Stimulated activated naive CD4-positive, alpha-beta T cell (primary cell): Measurements from ENCODE around the gene ARSH.
"Not testable (repeated sequence)": the region's sequence is repeated elsewhere in the genome, so short reads cannot be mapped to it uniquely, and the experiment has no call there.

Source experiments
- DNase-seq, 6 experiments: peaks; one replicate each; lab custom pipeline; 2025; lab: John Stamatoyannopoulos, UW

The ARSH gene, protein sequence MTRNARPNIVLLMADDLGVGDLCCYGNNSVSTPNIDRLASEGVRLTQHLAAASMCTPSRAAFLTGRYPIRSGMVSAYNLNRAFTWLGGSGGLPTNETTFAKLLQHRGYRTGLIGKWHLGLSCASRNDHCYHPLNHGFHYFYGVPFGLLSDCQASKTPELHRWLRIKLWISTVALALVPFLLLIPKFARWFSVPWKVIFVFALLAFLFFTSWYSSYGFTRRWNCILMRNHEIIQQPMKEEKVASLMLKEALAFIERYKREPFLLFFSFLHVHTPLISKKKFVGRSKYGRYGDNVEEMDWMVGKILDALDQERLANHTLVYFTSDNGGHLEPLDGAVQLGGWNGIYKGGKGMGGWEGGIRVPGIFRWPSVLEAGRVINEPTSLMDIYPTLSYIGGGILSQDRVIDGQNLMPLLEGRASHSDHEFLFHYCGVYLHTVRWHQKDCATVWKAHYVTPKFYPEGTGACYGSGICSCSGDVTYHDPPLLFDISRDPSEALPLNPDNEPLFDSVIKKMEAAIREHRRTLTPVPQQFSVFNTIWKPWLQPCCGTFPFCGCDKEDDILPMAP

DNA sequence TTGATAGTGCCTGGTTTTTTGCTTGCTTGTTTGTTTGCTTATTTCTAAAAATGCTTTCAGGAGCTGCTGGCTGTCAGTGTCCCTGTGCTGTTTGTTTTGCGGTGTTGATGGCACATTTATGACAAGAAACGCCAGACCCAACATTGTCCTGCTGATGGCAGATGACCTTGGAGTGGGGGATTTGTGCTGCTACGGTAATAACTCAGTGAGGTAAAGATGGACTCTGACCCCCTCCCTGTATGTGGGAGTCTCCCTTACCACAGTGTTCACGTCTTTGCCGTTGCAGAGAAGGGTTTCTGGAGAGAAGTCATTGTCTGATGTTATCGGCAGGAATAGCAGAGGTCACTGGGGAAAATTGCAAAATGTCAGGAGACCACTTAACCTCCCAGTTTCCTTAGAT is at the start of gene ARSH:
TSS of gene ARSH (plus strand) at position 52 of the 400 bp plus-strand sequence. CDS start at position 119, 67 bp downstream.
- no peak for DNase-seq

DNA sequence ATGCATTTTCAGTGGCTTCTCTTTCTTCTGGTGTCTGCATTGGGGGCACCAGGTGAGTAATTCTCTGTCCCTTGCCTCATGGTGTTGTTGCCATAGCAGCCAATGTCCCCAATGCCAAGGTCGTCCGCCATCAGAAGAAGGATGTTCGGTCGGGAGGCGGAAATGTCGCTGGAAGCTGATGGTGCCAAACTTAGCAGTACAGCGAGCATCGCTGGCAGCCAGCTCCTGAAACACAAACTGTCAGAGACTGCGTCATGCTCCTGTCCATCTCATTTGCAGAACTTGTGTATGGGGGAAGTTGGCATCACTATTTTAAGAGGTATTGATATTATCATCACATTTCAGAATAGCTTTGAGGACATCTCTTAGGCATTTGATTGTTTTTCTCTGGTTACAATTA is 48.1 kb upstream of the ARSH start:
- DNase-seq, result no peak

DNA sequence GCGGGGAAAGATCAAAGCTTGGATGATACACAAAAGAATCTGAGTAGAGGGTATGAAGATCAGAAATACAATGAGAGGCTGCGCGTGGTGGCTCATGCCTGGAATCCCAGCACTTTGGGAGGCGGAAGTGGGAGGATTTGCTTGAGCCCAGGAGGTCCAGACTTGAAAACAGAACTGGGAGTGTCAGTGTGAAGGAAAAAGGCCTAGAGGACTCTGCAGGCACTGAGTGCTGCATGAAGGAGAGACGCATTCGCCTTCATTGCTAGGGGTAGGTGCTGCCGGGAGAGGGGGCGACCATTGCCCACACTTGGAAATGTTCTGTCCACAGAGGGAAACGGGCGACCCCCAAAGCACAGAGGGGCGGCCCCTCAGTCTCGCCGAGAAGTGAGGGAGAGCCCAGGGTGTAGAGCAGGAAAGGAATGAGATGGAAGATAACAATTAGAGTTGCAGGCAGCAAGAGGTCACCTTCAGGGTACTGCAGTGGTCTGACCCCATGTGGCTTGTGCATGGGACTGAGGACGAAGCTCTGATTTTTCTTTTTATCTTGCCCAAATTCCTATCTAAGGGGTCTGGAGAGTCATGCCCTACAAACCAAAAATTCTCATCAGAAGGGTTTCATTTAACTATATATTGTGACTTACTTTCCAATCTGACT is 45.4 kb upstream of the ARSH start:
- no peak for DNase-seq

DNA sequence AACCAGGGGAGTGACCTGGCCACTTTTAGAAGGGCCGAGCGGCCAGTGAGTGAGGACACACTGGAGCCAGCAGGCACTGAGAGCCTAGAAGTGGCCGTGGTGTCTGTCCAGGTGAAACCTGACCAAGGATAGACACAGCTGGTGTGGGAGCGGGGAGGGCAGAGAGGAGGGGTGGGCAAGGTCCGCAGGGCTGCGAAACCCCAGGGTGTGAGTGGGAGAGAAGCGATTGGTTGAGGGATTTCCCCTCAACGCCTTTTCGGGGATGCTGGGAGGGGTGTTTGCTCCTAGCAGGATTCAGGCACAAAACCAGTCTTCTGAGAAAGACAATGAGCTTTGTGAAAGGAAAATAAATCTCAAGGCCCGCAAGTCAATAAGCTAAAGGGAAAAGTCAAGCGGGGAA is 44.0 kb upstream of the ARSH start:
- DNase-seq, result no peak

DNA sequence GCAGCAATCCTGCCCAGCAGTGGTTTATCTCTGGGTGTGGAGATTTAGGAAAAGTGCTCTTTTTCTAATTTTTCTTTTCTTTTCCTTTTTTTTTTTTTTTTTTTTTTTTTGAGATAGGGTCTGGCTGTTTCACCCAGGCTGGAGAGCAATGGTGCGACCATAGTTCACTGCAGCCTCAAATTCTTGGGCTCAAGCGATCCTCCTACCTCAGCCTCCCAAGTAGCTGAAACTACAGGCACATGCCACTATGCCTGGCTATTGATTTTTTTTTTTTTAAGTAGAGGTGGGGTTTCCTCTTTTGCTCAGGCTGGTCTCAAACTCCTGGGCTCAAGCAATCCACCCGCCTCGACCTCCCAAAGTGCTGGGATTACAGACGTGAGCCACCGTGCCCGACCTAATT is 42.9 kb upstream of the ARSH start:
- not testable (repeated sequence) for DNase-seq

- not testable (repeated sequence) for DNase-seq
Measured at GRCh38 chrX:2963992-2964794, 42.2 kb upstream of the ARSH start.

DNA sequence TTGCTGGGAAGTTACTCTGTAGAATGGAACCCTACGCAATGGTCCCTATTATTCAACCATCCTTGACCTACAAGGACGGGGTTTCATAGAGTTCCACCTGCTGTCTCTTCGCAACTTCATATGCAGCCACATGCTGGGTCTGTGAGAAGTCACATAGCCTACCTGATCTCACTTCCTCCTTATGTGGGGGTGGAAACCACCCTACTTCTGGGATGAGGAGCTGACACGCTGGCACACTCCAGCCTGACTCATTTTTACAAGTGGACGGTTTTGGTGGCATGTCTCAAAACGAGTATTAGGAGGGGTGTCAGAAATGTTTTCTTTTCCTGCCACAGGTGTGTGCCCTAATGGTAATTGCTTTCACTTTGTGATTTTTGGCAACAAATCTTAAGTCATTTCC is 40.4 kb upstream of the ARSH start:
- no peak for DNase-seq

- DNase-seq, result no peak
Measured at GRCh38 chrX:2967012-2967411, 39.3 kb upstream of the ARSH start.

- no peak for DNase-seq
Measured at GRCh38 chrX:2967584-2967983, 38.8 kb upstream of the ARSH start.

DNA sequence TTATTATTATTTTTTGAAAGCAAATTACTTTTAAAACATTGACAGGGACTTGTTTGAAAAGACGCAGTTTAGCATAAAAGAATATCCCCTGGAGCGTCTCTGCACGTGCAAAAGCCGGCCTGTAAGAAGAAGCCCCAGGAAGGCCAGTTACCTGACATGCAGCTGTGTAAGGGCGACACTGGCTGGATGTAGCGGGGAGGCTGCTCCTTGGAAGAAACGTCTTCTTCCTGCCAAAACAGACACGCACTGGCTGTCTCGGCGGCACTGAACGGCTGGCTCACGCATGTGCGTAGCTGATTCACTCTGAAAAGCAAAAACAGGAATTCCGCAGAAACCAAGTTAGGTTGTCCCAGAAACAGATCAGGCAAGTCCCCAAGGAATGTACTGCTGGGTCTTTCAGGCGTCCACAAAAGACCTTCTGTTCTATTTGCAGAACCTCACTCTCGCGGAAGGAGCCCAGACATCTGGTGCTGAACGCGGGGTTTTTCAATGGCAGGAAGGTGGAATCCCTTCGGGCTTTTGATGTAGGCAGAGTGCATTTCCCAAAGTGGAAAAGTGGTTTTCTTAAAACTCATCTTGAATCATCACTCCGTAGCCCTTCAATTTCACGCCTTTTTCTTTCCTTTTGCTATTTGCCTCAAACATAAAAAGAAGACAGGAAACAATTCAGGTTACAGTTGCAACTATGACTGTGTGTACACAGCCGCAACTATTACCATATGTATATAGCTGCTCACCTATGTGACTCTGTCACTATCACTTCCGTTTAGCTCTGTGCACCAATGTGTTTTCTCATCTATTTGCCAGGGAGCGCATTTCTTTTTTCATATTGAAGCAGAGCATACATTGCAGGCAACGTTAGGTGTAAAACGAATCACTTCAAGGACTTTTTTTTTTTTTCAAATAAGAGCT is 38.1 kb upstream of the ARSH start:
- peak in 1 of 6 experiments; percentile 2 for DNase-seq

- no peak for DNase-seq
Measured at GRCh38 chrX:2969021-2969420, 37.3 kb upstream of the ARSH start.

- no peak for DNase-seq
Measured at GRCh38 chrX:2972391-2972790, 34.0 kb upstream of the ARSH start.

- no peak for DNase-seq
Measured at GRCh38 chrX:2974961-2975360, 31.4 kb upstream of the ARSH start.

- DNase-seq, result not testable (repeated sequence)
Measured at GRCh38 chrX:2978639-2979038, 27.7 kb upstream of the ARSH start.

DNA sequence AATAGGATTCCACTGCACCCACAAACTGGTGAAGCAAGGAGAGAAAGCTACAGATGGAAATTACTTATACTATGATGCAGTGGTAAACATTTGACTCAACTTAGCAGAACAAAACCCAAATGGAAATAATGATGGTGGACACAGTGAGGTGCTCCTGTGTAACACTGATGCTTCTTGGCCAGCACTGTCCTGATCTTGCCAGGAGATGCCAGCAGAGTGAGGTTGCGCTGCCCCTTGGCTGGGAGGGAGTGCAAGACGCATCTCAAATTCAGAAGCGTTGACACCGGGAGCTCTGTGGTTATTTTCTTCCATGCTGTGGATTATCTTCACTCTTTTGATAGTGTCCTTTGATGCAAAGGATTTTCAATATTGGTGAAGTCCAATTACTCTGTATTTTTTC is 22.0 kb upstream of the ARSH start:
- no peak for DNase-seq

DNA sequence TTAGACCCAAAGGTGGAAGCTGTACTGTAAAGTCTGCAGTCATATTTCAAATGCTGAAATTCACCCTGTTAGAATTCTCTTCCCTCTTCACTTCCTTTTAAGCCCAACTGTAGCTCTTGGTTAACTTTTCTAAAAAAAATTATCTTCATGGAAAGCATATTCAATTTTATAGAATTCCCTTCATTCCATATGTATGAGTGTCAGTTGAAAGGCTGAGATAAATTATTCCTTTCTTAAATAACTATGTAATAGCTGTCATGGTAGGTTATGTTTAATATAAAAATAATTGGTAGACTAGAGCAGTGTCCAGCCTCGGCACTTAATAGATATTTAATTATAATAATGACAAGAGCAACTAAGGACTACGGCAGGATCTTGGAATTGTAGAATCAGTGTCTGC is 16.8 kb upstream of the ARSH start:
- no peak for DNase-seq

DNA sequence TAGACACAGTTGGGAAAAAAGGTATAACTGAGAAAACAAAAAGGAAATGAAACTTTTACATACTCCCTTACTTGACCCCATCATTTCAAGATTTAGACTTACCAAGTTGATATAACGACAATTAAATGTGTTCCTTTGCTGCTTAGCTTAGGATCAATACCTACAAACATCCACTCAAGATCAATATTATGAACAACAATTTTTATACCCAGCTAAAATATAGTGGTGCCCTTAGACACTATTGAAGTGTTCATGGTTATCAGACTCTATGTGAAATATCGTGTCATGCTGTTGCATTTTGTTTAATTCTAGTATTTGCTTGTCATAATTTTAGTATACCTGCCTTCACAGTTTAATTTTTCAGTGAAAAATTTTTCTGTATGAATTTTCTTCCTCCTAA is 4.2 kb downstream of the ARSH start:
- no peak for DNase-seq

GRCh38 chrX:3017492-3017891 is 11.1 kb downstream of the ARSH start:
- DNase-seq, result no peak

GRCh38 chrX:3024176-3024575 is 17.8 kb downstream of the ARSH start:
- DNase-seq, result no peak

DNA sequence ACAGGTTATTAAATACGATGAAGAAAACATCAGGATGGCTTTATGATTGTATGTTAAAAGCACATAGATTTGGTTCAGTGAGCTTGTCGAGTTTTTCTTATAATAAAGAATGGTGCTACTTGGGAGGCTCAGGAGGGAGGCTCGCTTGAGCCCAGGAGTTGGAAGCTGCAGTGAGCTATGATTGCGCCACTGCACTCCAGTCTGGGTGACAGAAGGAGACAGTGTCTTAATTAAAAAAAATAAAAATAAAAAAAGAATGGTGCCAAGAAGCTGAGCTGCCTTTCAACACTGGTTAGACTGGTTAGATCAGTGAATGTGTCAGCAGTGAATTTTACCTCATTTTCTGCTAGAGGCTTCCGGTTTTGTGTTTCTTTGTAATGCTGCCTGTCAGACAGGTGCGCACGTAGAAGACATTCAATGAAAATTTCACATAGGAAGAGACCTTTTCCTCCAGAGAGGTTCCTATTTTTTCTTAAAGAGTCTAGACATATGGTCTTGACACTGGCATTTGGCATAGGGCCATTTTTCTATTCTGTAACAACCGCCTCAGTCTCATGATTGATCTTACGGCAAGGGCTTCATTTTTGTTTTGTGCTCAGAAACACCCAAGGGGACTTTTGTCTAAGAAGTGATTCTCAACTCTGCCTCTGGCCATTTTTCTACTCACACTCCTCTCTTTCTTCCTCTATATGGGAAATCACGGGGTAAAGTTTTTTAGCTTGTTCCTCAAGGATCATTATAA is 19.9 kb downstream of the ARSH start:
- DNase-seq, result no peak

DNA sequence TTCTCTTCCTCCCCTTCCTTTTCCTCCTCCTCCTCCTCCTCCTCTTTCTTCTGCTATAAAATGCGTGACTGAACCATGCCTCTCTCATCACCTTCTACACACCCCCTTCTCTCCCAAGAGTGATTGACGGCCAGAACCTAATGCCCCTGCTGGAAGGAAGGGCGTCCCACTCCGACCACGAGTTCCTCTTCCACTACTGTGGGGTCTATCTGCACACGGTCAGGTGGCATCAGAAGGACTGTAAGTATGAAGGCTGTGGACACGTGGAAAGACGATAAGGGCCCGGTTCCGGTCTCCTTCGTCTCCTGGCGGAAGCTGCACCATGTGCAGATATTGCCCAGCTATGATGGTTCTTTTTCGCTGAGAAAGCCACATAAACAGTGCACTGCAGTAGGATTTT is 22.8 kb downstream of the ARSH start:
- DNase-seq, result no peak
